Measurements from ENCODE around the gene IFI44. TPM values are rescaled to one million over a fixed set of nuclear protein-coding genes. Genes with fewer than 3 reads are reported as not detected.
A peak's percentile ranks its signal among the peaks of the same experiment; 100 is the strongest.

Gene IFI44
- total and polyA plus RNA-seq, 2 experiments from 2014 or later = not detected

DNA sequence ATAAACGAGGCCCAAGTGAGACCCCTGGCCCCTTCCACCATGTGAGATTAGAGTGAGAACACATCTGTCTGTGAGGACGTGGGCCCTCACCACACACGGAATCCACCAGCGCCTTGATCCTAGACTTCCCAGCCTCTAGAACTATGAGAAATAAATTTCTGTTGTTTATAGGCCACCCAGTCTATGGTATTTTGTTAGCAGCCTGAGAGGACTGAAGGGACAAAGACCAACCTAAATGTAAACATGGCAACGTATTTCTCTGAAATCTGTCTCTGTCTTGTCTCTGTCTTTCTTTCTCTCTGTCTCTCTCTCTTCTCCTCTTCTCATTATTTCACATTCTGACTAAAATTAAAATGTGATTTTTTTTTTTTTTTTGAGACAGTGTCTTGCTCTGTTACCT is 45.0 kb upstream of the IFI44 start:
- Histone ChIP-seq H3K79me2 (replicated peaks; ENCODE audit: insufficient read depth) (no peaks in the 10 kb centered on the region), H3K36me3 (ENCODE audit: insufficient read depth) (no peaks in the 10 kb centered on the region), H3F3A (replicated peaks; ENCODE audit: low read depth) (no peaks in the 10 kb centered on the region), H4K20me1 (replicated peaks; ENCODE audit: insufficient read depth) (no peaks in the 10 kb centered on the region), H3K4me2 (no peak overlapping the region), H3K9me2 (ENCODE audit: insufficient read depth) (no peaks in the 10 kb centered on the region), H3K27ac (ENCODE audit: low read depth) (no peak overlapping the region), H3K4me3 (no peak overlapping the region), H3K4me1 (ENCODE audit: insufficient read depth) (no peaks in the 10 kb centered on the region), H2AFZ (peak overlapping the region; percentile 78; the same call in 1 of the 2 replicates), H3K27me3 (ENCODE audit: insufficient read depth) (no peaks in the 10 kb centered on the region)
- no peak for ATAC-seq
- Mint-ChIP-seq H3K36me3 (ENCODE audit: low read depth) (no peaks in the 10 kb centered on the region), H3K4me1 (no peaks in the 10 kb centered on the region), H3K27me3 (ENCODE audit: insufficient read depth, low read depth, poor library complexity) (peaks cover 5% of the 10 kb centered on the region), H3K4me3 (no peak overlapping the region), H3K9me3 (no peaks in the 10 kb centered on the region; the same call in 2 of the 3 replicates), H3K27ac (no peak overlapping the region)
- no peak for TF ChIP-seq ZNF331 (CRISPR knock-in tag; IDR thresholded peaks at IDR 0.05; ENCODE audit: low read depth)
- no peak for TF ChIP-seq POLR2AphosphoS5 (IDR thresholded peaks at IDR 0.05; ENCODE audit: low read depth)
- no peak for TF ChIP-seq ZNF114 (CRISPR knock-in tag; IDR thresholded peaks at IDR 0.05)
- TF ChIP-seq CREB1 (CRISPR knock-in tag; IDR thresholded peaks at IDR 0.05; ENCODE audit: low read depth) = no peak
- DNase-seq (ENCODE audit: low spot score) = no peak

DNA sequence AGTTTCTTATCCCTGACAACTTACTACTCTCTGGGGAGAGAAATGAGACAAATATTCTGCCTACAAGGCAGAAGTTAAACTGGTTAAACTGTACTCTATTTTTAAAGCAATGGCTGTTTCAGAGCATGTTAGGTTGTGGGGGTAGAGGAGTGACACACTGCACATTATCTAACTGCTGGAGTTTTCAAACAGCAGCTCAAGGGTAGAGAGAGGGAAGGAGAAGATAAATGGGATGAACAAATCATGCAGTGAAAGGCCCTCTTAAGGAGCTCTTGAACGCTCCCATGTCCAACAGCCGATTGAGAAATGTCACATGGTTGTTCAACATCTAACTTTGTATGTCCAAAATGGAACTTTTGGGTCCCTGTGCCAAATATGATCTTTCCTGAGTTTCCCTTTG is 43.4 kb upstream of the IFI44 start:
- no peak overlapping the region for H3K27ac Mint-ChIP-seq
- Histone ChIP-seq H3F3A (replicated peaks; ENCODE audit: low read depth) (no peaks in the 10 kb centered on the region), H4K20me1 (replicated peaks; ENCODE audit: insufficient read depth) (no peaks in the 10 kb centered on the region), H3K9me2 (ENCODE audit: insufficient read depth) (no peaks in the 10 kb centered on the region), H3K4me3 (no peak overlapping the region), H2AFZ (no peak overlapping the region), H3K4me1 (ENCODE audit: insufficient read depth) (no peaks in the 10 kb centered on the region), H3K36me3 (ENCODE audit: insufficient read depth) (no peaks in the 10 kb centered on the region), H3K27ac (ENCODE audit: low read depth) (no peak overlapping the region), H3K79me2 (replicated peaks; ENCODE audit: insufficient read depth) (no peaks in the 10 kb centered on the region), H3K4me2 (no peak overlapping the region), H3K27me3 (ENCODE audit: insufficient read depth) (no peaks in the 10 kb centered on the region)
- peaks cover 5% of the 10 kb centered on the region for H3K27me3 Mint-ChIP-seq (ENCODE audit: insufficient read depth, low read depth, poor library complexity)
- H3K4me1 Mint-ChIP-seq = no peaks in the 10 kb centered on the region
- H3K9me3 Mint-ChIP-seq = no peaks in the 10 kb centered on the region; the same call in 2 of the 3 replicates
- no peak for ATAC-seq
- H3K4me3 Mint-ChIP-seq = no peak overlapping the region
- no peak for DNase-seq (ENCODE audit: low spot score)
- H3K36me3 Mint-ChIP-seq (ENCODE audit: low read depth) = no peaks in the 10 kb centered on the region
- TF ChIP-seq JUNB (IDR thresholded peaks at IDR 0.05; ENCODE audit: unreplicated experiment) (no peak), ZNF331 (CRISPR knock-in tag; IDR thresholded peaks at IDR 0.05; ENCODE audit: low read depth) (no peak), POLR2AphosphoS5 (IDR thresholded peaks at IDR 0.05; ENCODE audit: low read depth) (no peak), EZH2 (IDR thresholded peaks at IDR 0.05; ENCODE audit: low read depth, unreplicated experiment) (no peak), CREB1 (CRISPR knock-in tag; IDR thresholded peaks at IDR 0.05; ENCODE audit: low read depth) (no peak), STAT1 (IDR thresholded peaks at IDR 0.05; ENCODE audit: unreplicated experiment) (no peak), EZH2phosphoT487 (IDR thresholded peaks at IDR 0.05; ENCODE audit: unreplicated experiment) (no peak), NANOG (IDR thresholded peaks at IDR 0.05; ENCODE audit: borderline replicate concordance) (no peak)
- TF ChIP-seq, protein P1, sequence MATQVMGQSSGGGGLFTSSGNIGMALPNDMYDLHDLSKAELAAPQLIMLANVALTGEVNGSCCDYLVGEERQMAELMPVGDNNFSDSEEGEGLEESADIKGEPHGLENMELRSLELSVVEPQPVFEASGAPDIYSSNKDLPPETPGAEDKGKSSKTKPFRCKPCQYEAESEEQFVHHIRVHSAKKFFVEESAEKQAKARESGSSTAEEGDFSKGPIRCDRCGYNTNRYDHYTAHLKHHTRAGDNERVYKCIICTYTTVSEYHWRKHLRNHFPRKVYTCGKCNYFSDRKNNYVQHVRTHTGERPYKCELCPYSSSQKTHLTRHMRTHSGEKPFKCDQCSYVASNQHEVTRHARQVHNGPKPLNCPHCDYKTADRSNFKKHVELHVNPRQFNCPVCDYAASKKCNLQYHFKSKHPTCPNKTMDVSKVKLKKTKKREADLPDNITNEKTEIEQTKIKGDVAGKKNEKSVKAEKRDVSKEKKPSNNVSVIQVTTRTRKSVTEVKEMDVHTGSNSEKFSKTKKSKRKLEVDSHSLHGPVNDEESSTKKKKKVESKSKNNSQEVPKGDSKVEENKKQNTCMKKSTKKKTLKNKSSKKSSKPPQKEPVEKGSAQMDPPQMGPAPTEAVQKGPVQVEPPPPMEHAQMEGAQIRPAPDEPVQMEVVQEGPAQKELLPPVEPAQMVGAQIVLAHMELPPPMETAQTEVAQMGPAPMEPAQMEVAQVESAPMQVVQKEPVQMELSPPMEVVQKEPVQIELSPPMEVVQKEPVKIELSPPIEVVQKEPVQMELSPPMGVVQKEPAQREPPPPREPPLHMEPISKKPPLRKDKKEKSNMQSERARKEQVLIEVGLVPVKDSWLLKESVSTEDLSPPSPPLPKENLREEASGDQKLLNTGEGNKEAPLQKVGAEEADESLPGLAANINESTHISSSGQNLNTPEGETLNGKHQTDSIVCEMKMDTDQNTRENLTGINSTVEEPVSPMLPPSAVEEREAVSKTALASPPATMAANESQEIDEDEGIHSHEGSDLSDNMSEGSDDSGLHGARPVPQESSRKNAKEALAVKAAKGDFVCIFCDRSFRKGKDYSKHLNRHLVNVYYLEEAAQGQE (IDR thresholded peaks at IDR 0.05; ENCODE audit: unreplicated experiment) = no peak
- TF ChIP-seq, protein P2, sequence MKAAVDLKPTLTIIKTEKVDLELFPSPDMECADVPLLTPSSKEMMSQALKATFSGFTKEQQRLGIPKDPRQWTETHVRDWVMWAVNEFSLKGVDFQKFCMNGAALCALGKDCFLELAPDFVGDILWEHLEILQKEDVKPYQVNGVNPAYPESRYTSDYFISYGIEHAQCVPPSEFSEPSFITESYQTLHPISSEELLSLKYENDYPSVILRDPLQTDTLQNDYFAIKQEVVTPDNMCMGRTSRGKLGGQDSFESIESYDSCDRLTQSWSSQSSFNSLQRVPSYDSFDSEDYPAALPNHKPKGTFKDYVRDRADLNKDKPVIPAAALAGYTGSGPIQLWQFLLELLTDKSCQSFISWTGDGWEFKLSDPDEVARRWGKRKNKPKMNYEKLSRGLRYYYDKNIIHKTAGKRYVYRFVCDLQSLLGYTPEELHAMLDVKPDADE (IDR thresholded peaks at IDR 0.05) = no peak
- TF ChIP-seq, protein P3, sequence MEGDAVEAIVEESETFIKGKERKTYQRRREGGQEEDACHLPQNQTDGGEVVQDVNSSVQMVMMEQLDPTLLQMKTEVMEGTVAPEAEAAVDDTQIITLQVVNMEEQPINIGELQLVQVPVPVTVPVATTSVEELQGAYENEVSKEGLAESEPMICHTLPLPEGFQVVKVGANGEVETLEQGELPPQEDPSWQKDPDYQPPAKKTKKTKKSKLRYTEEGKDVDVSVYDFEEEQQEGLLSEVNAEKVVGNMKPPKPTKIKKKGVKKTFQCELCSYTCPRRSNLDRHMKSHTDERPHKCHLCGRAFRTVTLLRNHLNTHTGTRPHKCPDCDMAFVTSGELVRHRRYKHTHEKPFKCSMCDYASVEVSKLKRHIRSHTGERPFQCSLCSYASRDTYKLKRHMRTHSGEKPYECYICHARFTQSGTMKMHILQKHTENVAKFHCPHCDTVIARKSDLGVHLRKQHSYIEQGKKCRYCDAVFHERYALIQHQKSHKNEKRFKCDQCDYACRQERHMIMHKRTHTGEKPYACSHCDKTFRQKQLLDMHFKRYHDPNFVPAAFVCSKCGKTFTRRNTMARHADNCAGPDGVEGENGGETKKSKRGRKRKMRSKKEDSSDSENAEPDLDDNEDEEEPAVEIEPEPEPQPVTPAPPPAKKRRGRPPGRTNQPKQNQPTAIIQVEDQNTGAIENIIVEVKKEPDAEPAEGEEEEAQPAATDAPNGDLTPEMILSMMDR (conservative IDR thresholded peaks at IDR 0.05; ENCODE audit: low read depth in 2 of 2) = no peak

Data from GM23338 (cell line).